Islet precursor cell (in vitro differentiated cells): ENCODE measurements around the gene BCL2L1.

Source experiments
- DNase-seq: peaks from one replicate; pipeline ENCODE4 v3.0.0-alpha.2; 2018

Gene BCL2L1

DNA sequence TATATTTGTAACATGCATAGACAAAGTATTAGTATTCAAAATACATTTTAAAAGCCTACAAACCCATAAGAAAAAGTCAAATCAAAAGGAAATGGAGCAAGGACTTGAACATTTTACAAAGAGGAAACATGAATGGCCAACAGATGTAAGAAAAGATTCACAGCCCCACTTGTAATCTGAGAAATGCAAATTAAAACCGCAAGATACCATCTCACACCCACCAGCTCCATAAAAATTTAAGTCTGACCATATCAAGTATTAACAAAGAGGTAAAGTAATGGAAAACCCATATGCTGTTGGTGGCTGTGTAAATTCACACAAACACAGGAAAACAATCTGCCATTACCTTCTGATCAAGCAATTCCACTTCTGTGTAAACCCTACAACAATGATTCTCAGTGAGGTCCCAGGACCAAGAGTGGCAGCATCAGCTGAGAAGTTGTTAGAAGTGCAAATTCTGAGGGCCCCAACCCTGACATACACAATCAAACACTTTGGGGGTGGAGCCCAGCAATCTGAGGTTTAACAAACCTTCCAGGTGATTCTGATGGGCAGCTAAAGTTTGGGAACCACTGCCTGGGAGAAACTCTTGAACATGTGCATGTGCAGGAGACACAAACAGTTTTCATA, 30.9 kb downstream of the BCL2L1 start:
- no peak for DNase-seq

DNA sequence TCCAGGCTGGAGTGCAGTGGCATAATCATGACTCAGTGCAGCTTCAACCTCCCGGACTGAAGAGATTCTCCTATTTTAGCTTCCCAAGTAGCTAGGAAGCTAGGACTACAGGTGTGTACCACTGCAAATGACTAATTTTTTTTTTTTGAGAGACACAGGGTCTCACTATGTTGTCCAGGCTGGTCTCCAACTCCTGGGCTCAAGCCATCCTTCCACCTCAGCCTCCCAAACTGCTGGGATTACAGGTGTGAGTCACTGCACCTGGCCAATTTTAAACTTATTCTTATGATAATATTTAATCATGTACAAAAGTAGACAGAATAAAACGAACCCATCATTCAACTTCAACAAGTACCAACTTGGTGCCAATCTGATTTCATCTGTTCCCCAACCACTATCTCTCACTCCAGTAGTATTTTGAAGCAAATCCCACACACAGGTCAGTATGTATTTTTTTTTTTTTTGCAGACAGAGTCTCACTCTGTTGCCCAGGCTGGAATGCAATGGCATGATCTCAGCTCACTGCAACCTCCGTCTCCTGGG, 32.5 kb downstream of the BCL2L1 start:
- no peak for DNase-seq

DNA sequence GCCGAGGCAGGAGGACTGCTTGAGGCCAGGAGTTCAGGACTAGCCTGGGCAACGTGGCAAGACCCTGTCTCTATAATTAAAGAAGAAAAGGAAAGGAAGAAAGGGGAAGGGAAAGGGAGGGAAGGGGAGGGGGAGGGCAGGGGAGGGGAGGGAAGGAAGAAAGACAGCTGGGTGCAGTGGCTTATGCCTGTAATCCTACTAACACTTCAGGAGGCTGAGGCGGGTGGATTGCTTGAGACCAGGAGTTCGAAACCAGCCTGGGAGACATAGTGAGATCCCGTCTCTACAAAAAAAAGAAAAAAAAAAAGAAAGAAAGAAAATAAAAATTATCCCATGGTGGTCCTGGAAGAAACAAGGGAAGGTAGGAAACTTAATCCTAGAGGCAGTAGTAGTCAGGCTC, 33.5 kb downstream of the BCL2L1 start:
- DNase-seq = no peak

DNA sequence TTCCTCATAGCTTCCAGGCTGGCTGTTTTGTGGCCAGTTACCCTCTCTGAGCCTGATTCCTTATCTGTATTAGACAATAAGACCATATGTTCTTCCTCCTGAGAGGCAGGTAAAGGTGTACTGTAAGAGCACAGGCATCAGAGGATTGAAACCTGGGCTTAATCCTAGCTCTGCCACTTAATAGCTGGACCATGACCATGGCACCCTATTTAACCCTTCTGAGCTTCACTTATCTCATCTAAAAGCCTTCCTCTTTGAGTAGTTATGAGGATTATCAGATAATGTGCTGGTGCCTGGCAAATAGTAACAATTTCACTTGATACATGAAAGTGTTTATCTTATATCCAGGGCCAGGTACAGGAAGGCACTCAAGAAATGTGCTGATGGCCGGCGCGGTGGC, 34.9 kb downstream of the BCL2L1 start:
- no peak for DNase-seq

DNA sequence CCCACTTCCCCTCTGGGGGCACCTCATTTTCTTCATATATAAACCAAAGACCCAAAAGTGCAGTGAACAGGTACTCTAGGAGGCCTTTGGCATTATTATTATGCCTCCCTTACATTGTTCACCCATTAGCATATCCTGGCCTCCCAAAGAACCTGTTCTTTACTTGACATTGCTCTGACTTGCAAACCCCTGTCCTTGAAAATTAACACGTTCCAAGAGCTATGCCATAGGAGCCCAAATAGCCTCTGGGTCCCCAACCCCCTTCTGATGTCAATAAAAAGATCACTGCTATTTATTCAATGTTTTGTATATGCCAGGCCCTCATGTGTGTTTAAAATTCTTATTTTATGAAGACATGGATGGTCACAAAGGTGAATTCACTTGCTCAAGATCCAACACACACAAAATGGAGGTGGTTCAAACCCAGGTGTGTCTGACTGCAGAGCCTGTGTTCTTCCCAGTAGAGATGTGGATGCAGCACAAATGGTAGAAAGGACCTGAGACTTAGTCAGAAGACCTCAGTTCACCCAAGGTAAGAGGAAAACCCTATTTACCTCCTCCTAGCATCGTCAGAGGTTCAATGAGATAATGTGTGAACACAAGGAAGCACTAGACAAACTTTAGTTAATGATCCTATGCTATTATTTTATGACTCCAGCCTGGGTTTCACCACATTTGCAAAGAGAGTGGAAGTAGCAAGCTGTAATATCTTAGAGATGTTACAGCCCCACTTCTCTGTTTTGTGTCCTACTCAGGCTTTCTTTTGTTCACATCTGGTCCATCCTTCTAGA, 36.6 kb downstream of the BCL2L1 start:
- no peak for DNase-seq

DNA sequence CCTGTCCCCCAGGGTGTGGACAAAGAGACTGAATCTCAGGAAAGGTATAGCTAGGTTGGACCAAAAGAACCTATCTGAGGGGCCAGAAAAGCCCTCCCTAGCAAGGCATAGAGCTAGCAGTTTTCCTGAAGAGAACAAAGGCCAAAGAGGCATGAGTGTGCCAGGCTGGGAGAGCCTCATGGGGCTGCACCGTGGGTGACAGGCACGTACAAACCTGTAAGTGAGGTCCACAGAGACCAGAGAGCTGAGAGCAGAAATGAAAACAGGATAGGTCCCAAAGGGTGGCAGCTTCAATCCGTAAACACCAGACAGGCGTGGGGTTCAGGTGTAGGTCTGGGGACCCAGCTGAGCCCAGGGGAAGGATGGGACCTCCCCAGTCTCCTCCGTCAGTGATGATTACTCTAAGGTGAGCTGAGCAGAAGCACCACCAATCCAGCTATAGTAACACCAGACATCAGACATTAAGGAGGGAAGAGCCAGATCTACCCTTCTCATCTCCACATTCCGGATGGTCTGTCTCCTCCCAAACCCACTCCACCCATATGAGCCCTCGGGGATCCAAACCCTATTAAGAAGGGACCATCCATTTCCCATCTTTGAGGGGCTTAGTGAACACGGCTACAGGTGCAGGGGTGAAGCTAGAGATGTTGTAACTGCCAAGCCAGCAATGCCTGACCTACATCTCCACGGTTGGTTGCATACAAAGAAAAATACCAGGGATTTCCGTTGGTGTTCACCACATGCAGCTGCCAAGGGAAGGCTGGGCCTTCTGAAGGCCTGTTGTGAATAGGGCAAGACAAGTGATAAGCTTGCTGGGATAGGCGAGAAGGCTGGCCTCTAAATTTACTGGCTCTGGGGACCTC, 38.3 kb downstream of the BCL2L1 start:
- no peak for DNase-seq

DNA sequence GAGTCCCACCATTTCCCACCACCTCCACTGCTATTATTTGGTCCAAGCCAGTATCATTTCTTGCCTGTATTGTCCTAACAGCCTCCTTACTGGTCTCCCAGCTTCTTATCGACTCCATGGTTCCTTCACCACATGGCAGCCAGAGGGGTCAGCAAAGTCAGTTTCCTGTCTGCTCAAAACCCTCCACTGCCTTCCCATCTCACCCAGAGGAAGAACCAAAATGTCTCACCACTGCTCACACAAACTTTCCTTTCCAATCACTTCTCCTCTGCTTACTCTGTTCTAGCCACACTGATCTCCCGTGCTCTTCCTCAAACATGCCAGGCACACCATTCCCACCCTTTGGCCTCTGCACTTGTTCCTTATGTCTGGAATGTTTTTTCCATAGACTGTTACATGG, 39.7 kb downstream of the BCL2L1 start:
- DNase-seq = no peak

DNA sequence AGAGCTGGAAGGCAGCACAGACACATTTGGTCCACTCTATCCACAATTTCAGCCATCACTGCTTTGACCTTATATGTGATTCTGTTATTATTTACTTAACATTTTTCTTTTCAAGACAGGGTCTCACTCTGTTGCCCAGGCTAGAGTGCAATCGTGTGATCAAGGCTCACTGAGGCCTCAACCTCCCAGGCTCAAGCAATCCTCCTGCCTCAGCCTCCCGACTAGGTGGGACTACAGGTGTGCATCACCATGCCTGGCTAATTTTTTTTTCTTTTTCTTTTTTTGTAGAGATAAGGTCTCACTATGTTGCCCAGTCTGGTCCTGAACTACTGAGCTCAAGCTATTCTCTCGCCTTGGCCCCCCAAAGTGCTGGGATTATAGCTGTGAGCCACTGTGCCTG, 40.3 kb downstream of the BCL2L1 start:
- DNase-seq = no peak

DNA sequence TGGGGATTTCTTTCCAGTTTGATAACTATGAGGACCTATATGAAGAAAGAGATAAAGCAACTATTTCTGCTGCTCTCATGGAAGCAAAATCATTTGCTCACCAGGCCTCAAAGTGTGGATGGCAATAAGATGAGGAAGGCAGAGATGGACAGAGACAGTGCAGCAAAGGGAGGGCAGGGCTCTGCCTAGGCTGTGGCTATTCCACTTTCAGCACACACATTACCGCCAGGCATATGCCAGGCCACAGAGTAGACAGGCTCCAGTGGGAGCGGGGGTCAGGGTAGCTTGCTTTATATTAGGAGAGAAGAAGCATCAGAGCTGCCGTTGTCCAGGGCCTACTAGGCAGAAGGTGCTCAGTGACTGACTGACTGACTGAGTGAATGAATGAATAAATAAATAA, 40.9 kb downstream of the BCL2L1 start:
- no peak for DNase-seq

DNA sequence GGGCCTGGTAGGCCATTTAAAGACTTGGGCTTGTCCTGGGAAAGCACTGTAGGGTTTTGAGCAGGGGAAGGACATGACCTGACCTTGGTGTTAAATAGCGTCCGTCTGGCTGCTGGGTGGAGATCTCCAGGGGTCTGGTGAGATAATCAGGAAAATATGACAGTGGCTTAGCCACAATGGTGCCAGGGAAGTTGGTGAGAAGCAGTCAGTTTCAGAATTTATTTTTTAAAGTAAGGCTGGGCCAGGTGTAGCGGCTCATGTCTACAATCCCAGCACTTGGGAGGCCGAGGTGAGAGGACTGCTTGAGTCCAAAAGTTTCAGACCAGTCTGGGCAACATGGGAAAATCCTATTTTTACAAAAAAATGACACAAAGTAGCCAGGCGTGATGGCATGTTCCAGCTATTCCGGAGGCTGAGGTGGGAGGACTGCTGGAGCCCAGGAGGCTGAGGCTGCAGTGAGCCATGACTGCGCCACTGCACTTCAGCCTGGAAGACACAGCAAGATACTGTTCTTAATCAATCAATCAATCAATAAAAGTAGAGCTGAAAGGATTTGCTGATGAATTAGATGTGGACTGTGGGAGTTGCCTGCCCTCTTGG, 41.4 kb downstream of the BCL2L1 start:
- DNase-seq = no peak

DNA sequence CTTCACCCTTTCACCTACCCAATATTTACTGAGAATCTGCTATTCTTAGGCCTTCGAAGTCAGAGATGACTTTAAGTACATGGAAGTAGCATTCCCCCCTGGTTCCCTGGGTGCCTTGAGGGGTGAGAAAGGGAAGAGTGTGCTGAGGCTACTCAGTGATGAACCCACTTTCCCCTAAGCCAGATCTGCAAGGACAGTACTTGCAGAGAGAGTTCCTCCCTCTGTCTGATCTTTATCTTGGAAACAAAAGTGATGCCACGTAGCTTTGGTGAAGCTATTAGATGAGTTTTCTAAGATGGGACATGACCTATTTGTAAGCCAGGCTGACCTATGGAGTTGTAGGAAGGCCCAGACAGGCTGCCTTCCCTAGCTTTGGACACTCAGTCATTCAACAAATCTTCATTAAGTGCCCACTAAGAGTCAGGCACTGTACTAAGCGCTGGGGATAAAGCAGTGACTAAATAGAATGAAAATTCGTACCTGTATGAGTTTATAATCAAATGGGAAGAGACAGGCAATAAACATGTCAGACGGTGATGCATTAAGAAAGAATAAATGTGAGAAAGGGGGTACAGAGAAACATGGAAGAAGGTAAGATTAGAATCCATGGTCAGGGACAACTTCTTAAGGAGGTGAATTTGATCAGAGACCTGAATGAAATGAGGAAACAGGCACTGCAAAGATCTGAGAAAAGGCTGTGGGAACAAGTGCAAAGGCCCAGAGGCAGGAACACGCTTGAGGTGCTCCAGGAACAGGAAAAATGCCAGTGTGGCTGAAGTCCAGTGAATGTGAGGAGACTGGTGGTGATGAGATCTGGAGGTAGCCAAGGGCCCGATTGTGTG, 42.2 kb downstream of the BCL2L1 start:
- DNase-seq = no peak

DNA sequence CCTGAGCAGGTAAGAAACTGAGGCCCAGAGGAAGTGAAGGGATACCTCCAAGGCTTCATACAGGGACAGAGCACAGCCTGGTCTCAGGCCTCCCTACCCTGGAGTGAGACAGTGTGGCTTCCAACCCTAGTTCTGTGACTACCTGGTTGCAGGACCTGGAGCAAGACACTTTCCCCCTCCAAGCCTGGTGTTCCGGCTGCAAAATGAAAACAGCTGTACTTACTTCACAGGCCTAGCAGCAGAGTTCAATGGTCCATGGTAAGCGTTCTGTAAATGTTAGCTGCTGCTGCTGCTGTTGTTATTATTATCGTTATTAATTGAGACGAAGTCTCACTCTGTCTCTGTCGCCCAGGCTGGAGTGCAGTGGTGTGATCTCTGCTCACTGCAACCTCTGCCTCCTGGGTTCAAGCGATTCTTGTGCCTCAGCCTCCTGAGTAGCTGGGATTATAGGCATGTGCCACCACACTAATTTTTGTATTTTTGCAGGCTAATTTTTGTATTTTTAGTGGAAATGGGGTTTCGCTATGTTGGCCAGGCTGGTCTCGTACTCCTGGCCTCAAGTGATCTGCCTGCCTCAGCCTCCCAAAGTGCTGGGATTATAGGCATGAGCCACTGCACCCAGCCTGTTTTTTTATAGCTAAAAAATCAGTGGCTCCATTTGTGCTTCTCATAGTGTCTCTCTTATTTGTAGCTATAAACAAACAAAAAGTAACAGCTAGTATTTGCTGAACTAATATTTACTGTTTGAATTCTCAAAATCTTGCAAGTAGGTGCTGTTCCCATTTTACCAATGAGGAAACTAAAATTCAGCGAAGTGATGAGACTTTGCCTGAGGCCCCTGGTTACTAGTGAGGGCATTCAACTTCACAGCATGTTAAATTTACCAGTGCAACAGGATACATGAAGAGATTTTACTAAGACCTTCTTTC, 43.0 kb downstream of the BCL2L1 start:
- no peak for DNase-seq

DNA sequence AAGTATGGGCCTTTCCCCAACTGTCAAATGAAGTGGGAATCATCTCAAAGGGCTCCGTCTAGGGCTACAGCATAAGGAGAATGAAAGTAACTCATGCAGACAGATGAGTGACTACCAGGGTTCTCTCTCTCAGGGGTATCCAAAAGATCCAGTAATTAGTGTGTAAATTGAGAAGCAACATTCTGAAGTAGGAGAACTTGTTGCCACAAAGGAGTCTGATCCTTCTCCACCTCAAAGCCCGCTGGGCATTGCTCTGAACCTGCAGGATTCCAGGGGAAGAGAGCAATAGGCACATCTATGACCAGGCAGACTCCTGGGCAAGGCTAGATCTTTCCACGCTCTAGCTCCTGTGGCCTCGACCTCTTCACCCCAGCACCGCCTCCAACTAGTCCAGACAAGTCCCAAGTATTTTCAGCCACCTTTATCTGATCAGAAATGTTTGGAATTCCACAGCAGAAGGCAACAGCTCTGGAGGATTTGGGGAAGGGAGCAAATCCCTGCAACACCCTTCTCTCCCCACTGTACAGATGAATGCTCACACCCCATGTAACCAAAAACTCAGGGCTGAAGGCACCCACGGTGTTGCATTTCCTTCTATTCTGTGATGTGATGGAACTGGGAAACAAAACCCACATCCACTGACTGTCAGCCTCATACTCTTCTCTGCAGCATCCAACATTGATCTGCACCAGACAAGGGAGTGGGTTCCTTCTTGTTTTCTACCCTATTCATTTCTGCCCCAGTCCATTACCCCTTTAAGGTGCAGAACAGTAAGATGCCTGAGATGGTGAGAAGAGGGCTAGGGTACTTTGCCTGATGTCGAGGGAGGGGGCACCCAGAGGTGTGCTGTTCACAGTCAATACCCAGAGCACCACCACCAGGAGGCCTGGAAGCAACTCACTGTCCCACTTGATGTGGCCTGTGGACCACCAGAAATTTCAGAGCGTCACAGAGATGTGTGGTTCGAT, 44.0 kb downstream of the BCL2L1 start:
- DNase-seq = peak; percentile 93

DNA sequence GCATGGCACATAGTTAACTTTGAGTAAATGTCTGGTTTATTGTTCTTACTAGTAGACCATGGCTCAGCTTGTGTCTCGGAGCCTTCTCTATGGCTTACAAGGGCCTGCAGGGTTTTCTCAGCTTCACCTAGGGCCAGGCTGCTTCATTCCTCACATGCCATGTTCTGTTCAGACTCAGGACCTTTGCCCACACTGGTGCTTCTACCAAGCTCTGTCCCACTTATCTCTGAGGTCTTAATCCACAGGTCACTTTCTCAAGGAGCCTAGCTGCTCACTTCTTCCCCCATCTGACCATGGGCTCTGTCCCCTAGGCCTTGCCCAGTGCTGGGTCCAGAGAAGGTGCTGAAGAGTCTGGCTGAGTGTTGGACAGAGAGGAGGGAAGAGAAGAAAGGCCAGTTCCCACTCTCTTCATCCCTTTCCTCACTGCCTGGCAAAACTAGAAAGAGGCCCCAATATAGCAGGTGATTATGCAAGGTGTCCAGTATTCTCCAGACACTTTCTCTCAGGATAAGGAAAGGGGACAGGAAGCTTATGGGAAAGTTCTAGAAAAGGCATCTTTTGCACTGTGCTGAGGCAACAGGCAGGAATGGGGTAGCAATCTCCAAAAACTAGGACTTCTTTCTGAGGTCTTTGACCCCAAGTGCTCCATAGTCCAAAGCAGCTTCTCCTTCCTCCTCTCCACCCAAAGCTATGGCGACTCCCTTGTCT, 45.0 kb downstream of the BCL2L1 start:
- no peak for DNase-seq

DNA sequence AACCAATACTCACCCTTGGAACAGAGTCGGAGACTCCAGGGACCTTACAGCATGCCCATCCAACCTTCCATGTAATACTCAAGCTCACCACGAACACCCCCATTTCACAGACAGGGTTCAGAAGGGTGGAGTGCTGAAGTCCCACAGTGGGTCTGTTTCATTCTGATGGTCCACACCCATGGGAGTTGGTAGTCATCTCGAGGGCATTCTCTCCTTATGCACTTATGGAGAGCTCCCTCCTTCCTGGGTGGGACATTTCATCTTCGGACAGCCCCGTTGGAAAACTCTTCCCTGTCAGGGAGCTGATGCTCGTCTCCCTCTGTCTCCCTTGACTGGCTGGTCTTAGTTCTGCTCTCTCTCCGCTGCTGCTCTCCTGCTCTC, 46.1 kb downstream of the BCL2L1 start:
- DNase-seq = no peak

DNA sequence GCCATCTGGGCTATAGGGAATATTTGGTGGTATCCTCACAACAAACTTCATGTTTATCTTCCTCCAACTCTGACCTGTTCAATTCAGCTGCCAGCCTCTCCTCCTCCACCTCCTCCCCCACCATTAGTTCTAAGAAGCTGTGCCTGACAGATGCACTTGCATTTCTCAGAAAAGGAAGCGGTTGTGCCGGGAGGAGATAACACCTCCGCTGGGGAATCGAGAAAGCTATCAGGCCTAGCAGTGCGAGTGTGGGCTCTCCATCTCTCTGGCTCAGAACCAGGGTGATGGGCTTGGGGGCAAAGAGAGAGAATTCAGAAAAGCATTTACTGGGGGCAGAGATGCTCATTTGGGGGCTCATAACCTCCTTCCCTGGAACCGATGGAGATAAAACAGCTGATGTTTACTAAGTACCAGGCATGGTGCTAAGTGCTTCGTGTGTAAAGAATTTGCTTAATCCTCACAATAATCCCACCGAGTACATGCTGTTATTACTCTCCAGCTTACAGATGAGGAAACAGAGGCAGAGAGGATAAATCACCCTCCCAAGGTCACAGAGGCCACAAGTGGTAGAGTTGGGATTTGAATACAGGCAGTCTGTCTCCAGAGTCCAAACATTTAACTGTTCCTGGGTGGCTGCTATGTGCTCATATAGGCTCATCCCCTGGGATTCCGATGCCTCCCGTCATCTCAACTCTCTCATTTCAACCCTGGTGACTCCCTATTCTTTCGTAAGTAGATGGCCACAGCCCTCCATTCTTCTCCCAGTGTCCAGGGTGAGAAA, 46.6 kb downstream of the BCL2L1 start:
- DNase-seq = no peak

DNA sequence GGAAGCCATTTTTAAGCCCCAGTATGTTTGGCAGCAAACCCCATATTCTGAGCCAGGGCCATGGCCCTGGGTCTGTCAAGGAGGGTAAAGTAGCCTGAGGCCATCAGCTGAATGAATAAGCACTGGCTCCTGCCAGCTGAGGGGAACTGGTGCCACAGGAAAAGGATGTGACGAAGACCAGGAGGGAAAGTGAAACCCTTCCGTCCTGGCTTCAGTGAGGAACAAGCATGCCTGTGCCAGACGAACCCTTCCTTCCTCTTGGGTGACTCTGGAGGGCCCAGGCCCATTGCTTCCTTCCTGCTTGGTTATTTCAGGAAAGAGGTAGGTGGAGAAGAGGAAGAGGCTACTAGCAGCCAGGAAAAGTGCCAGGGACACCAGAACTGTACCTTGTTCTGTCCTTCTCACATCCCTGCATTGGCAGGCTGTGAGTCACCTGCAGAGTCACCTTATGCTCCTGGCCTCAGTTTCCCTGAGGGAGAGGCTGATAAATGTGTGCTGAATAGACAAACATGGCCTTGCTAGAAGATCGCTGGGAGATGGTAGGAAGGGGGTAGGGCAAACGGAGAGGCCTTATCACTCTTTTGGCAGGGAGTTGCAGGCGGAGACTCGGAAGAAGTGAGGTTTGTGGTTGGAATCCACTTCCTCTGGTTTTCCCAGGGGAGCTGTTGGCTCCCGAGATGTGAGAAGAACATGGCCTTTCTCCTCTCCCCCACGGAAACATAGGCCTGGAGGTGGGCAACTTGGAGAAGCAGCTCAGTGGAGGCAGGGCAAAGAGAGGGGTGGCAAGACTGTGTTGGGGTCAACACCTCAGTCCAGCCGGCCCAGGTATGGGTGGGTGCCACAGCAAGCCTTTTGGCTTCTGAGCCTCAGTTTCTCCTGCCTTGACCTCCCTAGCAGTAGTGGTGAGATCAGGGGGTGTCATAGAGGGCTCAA, 47.5 kb downstream of the BCL2L1 start:
- peak; percentile 71 for DNase-seq
